ENCODE measurements around the gene BAG1. TPM values are rescaled to one million over a fixed set of nuclear protein-coding genes. Genes with fewer than 3 reads are reported as not detected.

Gene BAG1
- total RNA-seq, 2 experiments from 2014 or later = 74.9 to 81.0 TPM

DNA sequence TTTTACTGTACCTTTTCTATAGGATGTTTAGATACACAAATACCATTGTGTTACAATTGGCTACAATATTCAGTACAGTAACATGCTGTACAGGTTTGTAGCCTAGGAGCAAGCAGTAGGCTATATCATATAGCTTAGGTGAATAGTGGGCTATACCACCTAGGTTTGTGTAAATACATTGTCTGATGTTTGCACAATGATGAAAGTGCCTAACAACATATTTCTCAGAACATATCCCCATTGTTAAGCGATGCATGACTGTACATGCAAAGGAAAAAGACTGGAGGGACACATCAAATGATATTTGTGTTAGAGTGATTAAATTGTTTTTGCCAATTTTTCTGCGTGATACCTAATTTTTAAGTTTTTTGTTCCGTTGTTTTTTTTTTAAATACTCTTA, 5.6 kb upstream of the BAG1 start:
- Mint-ChIP-seq H3K4me3 (no peak overlapping the region), H3K27me3 (no peaks in the 10 kb centered on the region), H3K9me3 (ENCODE audit: low read depth) (no peaks in the 10 kb centered on the region), H3K27ac (no peak overlapping the region), H3K36me3 (peaks cover 75% of the 10 kb centered on the region), H3K4me1 (peaks cover 44% of the 10 kb centered on the region)
- CTCF ChIA-PET = no interaction called here
- no peak for ATAC-seq
- no peak for DNase-seq

DNA sequence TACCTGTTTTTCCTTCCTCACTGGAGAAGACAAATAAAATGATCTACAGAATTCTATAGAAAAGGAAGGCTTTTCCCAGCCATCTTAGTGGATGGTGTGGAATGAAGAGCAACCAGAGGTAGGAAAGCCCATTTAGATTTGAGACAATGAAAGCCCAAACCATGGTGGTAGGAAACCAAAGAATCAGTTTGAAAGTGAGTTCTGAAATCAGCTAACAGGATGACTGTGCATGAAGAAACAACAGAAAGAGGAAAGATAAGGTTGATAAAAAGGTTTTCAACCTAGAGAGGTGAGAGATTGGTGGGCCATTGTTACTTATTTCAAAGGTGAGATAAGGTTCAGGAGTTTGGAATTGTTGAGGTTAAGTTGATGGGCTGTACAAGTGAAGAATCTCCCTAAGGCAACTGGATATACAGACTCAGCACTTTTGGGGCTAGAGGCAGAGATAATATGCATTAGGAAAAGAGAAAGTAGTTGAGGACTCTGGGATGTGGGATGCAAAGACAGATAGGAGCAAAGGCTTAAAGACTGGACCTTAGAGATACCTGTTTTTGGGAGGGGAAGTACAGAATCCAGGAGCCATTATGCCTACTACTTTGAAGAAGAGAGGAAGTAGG, 2.8 kb upstream of the BAG1 start:
- Mint-ChIP-seq H3K27ac (peak overlapping the region; percentile 97), H3K4me1 (peaks cover 44% of the 10 kb centered on the region), H3K4me3 (peak overlapping the region; percentile 86), H3K27me3 (no peaks in the 10 kb centered on the region), H3K9me3 (ENCODE audit: low read depth) (no peaks in the 10 kb centered on the region), H3K36me3 (peaks cover 71% of the 10 kb centered on the region)
- CTCF ChIA-PET = interaction anchor here (0.5 to 2.6 kb wide), 2 partner anchors 20 to 124 kb away, joined by 3 to 9 read pairs; no protein-coding TSS in a partner anchor
- ATAC-seq = no peak
- DNase-seq = no peak

DNA sequence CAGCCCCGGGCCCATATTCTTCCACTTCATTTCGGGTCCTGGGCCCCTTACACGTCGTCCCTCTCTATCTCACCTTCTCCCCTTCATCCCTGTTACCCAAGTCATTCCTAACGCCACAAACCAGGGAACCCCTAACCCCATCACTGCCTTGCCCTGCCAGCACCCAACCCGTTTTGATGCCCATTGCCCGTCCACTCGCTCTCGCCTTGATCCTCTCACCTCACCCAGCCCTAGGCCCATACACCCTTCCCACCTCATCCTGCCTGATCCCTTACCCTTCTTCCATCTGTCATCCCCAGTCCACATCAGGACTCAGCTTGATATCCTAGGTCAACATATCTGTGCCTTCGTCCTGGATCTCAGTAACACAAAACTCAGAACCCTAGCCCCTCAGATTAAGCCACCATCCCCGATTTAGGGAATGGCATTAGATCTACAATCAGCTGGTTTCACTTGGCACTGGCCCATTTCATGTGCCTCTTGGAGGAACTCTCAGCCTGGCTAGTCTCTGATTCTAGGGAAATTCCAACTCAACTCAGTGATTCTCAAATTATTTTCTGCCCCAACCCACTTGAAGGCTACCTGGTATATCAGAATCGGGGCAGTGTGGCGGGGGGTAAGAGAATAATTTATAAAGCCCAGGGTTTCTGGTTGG, 830 bp upstream of the BAG1 start:
- Mint-ChIP-seq H3K27me3 (no peaks in the 10 kb centered on the region), H3K4me1 (peaks cover 50% of the 10 kb centered on the region), H3K9me3 (ENCODE audit: low read depth) (no peaks in the 10 kb centered on the region), H3K4me3 (peak overlapping the region; percentile 86), H3K36me3 (peaks cover 67% of the 10 kb centered on the region), H3K27ac (peak overlapping the region; percentile 97)
- CTCF ChIA-PET = interaction anchor here (1.0 to 1.5 kb wide), 3 partner anchors 18 to 239 kb away, joined by 3 to 4 read pairs (median 4); partner anchors contain the start of gene NFX1
- no peak for DNase-seq
- ATAC-seq = no peak

DNA sequence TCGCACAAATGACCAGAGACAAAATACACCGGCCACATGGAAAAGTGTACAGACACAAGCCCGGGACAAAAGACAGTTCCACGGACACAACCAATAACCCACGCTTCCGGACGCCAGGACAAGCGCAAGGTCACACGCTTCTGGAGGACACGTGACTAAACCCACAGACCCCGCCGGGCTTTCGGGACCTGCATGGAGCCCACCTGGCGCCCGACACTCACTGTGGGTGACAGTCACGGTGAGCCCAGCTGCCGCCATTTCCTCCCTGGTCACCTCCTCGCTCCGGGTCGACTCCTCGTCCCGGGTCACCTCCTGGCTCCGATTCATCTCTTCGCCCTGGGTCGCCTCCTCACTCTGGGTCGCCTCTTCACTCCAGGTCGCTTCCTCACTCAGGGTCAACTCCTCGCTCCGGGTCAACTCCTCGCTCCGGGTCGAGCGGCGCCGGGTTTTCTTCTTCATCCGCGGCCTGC, 470 bp downstream of the BAG1 start:
- H3K27ac Mint-ChIP-seq = peak overlapping the region; percentile 87
- CTCF ChIA-PET = interaction anchor here (0.6 to 1.9 kb wide), 5 partner anchors 9 to 146 kb away, joined by 3 to 11 read pairs (median 5); partner anchors contain the start of gene NFX1
- H3K36me3 Mint-ChIP-seq = peaks cover 68% of the 10 kb centered on the region
- peaks cover 56% of the 10 kb centered on the region for H3K4me1 Mint-ChIP-seq
- H3K4me3 Mint-ChIP-seq = peak overlapping the region; percentile 86
- DNase-seq (peak; percentile 78), ATAC-seq (peak; percentile 11)
- H3K27me3 Mint-ChIP-seq = no peaks in the 10 kb centered on the region
- H3K9me3 Mint-ChIP-seq (ENCODE audit: low read depth) = no peaks in the 10 kb centered on the region

DNA sequence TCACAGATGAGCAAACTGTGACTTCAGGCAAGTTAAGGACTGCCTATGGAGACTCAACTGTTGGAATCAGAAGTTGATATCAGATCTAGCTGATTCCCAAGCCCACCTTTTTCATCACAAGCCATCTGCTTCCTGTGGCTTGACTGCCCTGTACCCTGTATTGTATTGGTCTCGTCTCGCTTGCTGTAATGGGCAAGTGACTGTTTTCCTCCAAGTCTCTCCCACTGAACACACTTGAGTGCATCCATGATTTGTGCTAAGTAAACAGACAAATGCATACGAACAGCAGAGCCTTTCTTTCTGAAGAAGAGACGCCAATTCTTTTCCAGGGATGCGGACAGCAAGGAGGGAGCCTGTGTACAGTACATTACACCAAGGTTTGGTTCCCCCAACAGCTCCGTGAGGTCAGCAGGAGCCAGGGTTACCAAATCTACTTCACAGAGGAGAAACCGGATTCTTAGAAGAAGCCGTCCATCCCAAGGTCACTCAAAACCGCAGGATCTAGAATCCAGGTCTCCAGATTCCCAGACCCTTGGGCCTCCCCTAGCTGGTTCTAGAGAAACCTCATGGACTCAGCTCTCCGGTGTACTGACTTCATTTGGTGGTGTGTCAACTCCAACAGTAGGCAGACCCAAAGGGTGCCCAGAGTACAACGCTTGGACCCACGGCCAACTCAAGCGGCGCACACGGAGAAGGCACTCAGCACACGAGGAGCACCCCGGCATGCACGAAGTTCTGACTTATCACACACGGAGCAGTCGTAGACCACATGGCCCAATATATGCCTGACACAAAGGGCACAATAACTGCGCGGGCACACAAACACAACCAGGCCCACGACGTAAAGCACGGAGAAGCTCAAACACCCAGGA, 1.1 kb downstream of the BAG1 start:
- H3K4me1 Mint-ChIP-seq = peaks cover 53% of the 10 kb centered on the region

DNA sequence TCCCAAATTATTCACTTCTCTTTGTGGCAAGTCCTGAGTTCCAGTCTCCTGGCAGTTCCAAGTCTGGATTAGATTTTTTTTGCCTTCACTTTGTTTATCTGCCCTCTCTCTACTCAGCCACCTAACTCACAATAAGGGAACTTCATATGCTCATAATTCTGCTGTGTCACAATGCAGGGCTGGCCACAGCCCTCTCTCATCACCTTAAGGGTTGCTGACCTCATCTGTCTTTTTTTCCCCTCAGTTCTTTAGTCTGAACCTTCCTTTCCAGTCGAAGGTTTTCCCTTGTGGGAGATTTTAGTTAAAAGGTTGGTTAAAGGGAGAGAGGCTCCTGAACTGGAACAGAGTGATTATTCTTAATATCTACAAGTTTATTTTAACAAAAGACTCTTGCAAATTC, 4.1 kb downstream of the BAG1 start:
- CTCF ChIA-PET = no interaction called here
- no peak for DNase-seq
- H3K36me3 Mint-ChIP-seq = peaks cover 64% of the 10 kb centered on the region
- no peaks in the 10 kb centered on the region for H3K9me3 Mint-ChIP-seq (ENCODE audit: low read depth)
- H3K4me1 Mint-ChIP-seq = peaks cover 32% of the 10 kb centered on the region
- no peaks in the 10 kb centered on the region for H3K27me3 Mint-ChIP-seq
- ATAC-seq = no peak
- H3K4me3 Mint-ChIP-seq = no peak overlapping the region
- no peak overlapping the region for H3K27ac Mint-ChIP-seq

More for the DNA sequence above, 1.1 kb downstream of the BAG1 start:
- peaks cover 71% of the 10 kb centered on the region for H3K36me3 Mint-ChIP-seq
- peak overlapping the region; percentile 86 for H3K4me3 Mint-ChIP-seq
- peak overlapping the region; percentile 87 for H3K27ac Mint-ChIP-seq
- no peaks in the 10 kb centered on the region for H3K27me3 Mint-ChIP-seq
- DNase-seq (no peak), ATAC-seq (no peak)
- CTCF ChIA-PET = interaction anchor here (0.6 to 1.9 kb wide), 6 partner anchors 10 to 196 kb away, joined by 3 to 11 read pairs (median 4); partner anchors contain the start of genes NFX1 and SPINK4
- no peaks in the 10 kb centered on the region for H3K9me3 Mint-ChIP-seq (ENCODE audit: low read depth)

DNA sequence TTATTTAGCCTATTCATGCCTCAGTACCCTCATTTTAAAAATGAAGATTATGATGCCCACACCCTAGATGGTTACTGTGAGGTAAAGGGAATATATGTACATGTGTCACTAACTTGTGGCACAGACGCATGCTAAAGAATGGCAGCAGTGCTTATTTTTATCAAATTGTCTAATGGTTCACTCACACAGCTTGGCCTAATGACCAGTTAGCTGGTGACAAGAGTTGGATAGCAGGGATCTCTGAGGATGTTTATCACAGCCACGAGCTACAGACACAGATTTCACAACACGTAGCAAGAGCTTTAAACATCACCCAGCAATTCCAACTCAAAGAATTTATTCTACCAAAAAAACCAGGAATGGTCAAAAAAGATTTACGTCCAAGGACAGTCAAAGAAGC, 7.2 kb downstream of the BAG1 start:
- CTCF ChIA-PET = interaction anchor here (0.6 kb wide), 1 partner anchor 33 kb away, joined by 4 read pairs; no protein-coding TSS in a partner anchor
- Mint-ChIP-seq H3K27me3 (no peaks in the 10 kb centered on the region), H3K9me3 (ENCODE audit: low read depth) (no peaks in the 10 kb centered on the region), H3K36me3 (peaks cover 67% of the 10 kb centered on the region), H3K4me3 (no peak overlapping the region), H3K4me1 (peaks cover 24% of the 10 kb centered on the region), H3K27ac (no peak overlapping the region)
- DNase-seq (no peak), ATAC-seq (no peak)

DNA sequence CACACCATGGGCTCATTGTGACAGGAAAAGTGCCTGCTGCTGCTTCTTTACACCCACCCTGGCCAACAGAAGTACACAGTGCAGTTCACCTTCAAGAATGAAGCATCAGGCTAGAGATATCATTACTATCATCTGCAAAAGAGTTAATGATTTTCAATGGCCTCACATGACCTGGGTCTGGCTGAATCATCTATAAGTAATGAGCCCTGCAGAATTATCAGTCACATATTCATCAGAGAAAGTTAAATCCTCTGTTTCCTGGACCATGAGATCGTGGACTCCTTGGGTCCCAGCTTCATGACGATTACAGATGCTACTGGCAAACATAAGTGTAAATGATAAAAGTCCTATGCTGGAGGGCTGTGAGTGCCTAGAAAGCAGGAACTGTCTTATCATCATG, 8.3 kb downstream of the BAG1 start:
- no peak overlapping the region for H3K4me3 Mint-ChIP-seq
- CTCF ChIA-PET = no interaction called here
- no peak overlapping the region for H3K27ac Mint-ChIP-seq
- no peaks in the 10 kb centered on the region for H3K9me3 Mint-ChIP-seq (ENCODE audit: low read depth)
- H3K36me3 Mint-ChIP-seq = peaks cover 61% of the 10 kb centered on the region
- no peaks in the 10 kb centered on the region for H3K27me3 Mint-ChIP-seq
- peaks cover 15% of the 10 kb centered on the region for H3K4me1 Mint-ChIP-seq
- ATAC-seq (no peak), DNase-seq (no peak)

DNA sequence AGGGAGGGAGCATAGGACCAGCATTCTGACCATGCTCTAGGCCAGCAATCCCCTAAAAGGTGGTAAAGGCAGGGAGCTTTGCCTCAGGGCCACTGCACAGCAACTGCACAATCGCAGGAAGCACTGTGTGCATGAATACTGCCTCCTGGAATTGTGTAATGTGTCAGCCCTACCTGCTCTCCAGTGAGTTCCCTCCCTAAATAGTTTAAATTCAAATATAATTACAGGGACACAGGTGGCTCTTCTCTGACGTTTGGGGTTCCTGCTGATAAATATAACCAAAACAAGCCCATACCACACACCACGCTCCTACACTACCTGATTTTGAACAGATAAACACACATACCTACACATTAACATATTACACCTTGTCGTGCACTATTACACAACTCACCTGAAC, 9.0 kb downstream of the BAG1 start:
- H3K36me3 Mint-ChIP-seq = peaks cover 56% of the 10 kb centered on the region
- no peaks in the 10 kb centered on the region for H3K9me3 Mint-ChIP-seq (ENCODE audit: low read depth)
- ATAC-seq (no peak), DNase-seq (no peak)
- H3K4me3 Mint-ChIP-seq = no peak overlapping the region
- H3K4me1 Mint-ChIP-seq = peaks cover 11% of the 10 kb centered on the region
- no peak overlapping the region for H3K27ac Mint-ChIP-seq
- no peaks in the 10 kb centered on the region for H3K27me3 Mint-ChIP-seq
- CTCF ChIA-PET = no interaction called here

DNA sequence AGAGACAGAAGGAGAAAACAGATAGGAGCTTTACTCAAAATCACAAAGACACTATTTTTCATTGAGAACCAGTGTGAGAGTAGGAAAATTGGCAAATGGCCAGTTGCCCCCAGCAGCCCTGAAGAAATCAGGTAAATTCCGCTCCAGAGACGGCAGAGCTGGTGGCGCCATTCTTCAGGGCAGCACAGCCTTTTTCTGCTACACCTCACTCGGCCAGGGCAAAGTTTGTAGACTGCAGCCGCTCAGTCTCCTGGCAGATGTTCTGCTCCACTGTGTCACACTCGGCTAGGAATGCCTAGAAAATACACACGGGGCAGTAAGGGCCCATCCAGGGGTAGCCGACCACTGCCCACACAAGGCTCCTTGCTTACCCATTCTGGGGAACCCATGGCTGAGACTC, 9.5 kb downstream of the BAG1 start:
- H3K9me3 Mint-ChIP-seq (ENCODE audit: low read depth) = no peaks in the 10 kb centered on the region
- peaks cover 8% of the 10 kb centered on the region for H3K4me1 Mint-ChIP-seq
- CTCF ChIA-PET = no interaction called here
- no peak overlapping the region for H3K4me3 Mint-ChIP-seq
- DNase-seq (no peak), ATAC-seq (no peak)
- H3K27ac Mint-ChIP-seq = no peak overlapping the region
- no peaks in the 10 kb centered on the region for H3K27me3 Mint-ChIP-seq
- peaks cover 53% of the 10 kb centered on the region for H3K36me3 Mint-ChIP-seq

DNA sequence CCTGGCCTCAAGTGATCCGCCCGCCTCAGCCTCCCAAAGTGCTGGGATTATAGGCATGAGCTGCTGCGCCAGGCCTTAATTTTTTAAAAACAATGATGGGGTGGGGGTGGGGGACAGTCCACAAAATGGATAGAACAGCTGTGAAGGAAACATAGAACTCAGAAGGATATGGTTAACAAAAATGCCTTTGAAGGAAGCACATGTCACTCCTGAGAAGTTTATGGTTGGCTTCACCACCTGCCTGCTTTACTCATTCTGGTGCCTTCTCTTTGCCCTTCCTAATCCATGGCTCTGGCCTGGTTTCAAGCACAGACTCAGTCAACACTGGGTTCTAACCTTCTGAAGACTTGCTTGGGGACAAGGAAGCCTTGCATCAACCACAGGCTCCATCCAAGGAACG, 10.3 kb downstream of the BAG1 start:
- H3K27me3 Mint-ChIP-seq = no peaks in the 10 kb centered on the region
- CTCF ChIA-PET = no interaction called here
- no peaks in the 10 kb centered on the region for H3K9me3 Mint-ChIP-seq (ENCODE audit: low read depth)
- H3K4me3 Mint-ChIP-seq = no peak overlapping the region
- H3K4me1 Mint-ChIP-seq = peaks cover 12% of the 10 kb centered on the region
- no peak overlapping the region for H3K27ac Mint-ChIP-seq
- H3K36me3 Mint-ChIP-seq = peaks cover 48% of the 10 kb centered on the region
- ATAC-seq (no peak), DNase-seq (no peak)

DNA sequence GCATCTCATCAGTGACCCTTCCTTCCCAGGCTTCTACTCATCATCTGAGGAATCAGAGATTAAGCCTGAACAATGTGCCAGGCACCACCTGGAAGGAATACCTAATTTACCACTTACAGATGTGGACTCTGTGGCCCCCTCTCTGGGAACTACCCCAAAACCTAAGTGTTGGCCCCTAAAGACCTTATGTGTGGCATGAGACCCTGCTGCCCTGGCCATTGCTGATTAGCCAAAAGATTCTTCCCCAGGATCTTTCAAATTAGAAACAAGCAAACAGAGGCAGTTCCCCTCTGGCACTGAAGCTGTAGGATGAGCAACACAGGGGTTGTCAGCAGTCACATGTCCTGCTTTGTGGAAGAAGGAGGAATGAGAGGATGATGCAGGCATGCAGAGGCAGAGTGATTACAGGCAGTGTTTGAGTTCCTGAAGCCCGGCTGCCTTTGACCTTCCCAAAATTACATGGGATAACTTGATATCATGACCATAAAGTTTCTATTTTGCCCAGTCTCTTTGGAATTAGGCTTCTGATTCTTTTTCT, 14.0 kb downstream of the BAG1 start:
- CTCF ChIA-PET = no interaction called here
- DNase-seq (no peak), ATAC-seq (no peak)
- H3K4me3 Mint-ChIP-seq = no peak overlapping the region
- peaks cover 11% of the 10 kb centered on the region for H3K4me1 Mint-ChIP-seq
- no peaks in the 10 kb centered on the region for H3K9me3 Mint-ChIP-seq (ENCODE audit: low read depth)
- H3K27me3 Mint-ChIP-seq = no peaks in the 10 kb centered on the region
- peaks cover 23% of the 10 kb centered on the region for H3K36me3 Mint-ChIP-seq
- H3K27ac Mint-ChIP-seq = no peak overlapping the region

DNA sequence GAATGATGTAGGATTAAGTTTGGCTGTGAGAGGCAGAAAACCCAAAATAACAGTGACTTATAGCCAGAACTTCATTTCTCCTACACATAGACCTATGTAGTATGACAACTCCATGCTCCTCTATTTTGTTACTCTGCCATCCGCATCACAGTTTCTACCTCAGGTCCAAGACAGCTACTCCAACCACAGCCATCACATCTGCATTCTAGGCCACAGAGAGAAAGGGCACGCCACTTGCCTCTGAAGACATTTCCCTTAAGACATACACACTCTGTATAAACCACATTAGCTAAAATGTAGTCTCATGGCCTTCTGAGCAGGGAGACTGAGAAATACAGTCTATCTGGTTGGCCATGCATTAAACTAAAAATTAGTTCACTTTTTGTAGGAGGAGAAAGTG, 14.5 kb downstream of the BAG1 start:
- peaks cover 11% of the 10 kb centered on the region for H3K4me1 Mint-ChIP-seq
- CTCF ChIA-PET = no interaction called here
- H3K9me3 Mint-ChIP-seq (ENCODE audit: low read depth) = no peaks in the 10 kb centered on the region
- no peak for DNase-seq
- ATAC-seq = no peak
- H3K27me3 Mint-ChIP-seq = no peaks in the 10 kb centered on the region
- H3K27ac Mint-ChIP-seq = no peak overlapping the region
- H3K4me3 Mint-ChIP-seq = no peak overlapping the region
- peaks cover 20% of the 10 kb centered on the region for H3K36me3 Mint-ChIP-seq

All from activated CD8-positive, alpha-beta memory T cell treated with anti-CD3 and anti-CD28 coated beads, Interleukin-2, amount 10 ng/mL, durations not matched to agents 7 days and 5 days (primary cell).